Natural killer cell (primary cell): ENCODE data around the gene RTBDN. TPM values are rescaled to one million over a fixed set of nuclear protein-coding genes. Genes with fewer than 3 reads are reported as not detected.
A peak's percentile ranks its signal among the peaks of the same experiment; 100 is the strongest.

Experiments
- ATAC-seq, 3 donors: fragments of 150-1000 bp in 2 of 3; fragments of 200-7000 bp in 1 of 3; cut with Tn5 transposase; 1 replicate in 1 of 3; 2 replicates in 2 of 3; pipeline ENCODE4 v1.10.0; 2021; ENCODE audit warnings: mild to moderate bottlenecking in 2 of 3, moderate library complexity in 2 of 3
- DNase-seq, 2 donors: peaks; one replicate each; pipeline versions ENCODE4 v3.0.0 to v3.0.0-alpha.2; 2013 to 2021; ENCODE audit warnings: mixed read lengths in 1 of 2
- H3K27ac ChIP-seq: one replicate; pipeline ENCODE4 v1.5.1; 2013; ENCODE audit warnings: mild to moderate bottlenecking, low read length
- H3K27me3 ChIP-seq: one replicate; pipeline ENCODE4 v1.6.1; 2013; ENCODE audit warnings: low read length; ENCODE audit not compliant: control insufficient read depth, insufficient read depth
- H3K36me3 ChIP-seq: one replicate; pipeline ENCODE4 v1.6.1; 2013; ENCODE audit warnings: low read length; ENCODE audit not compliant: control insufficient read depth, insufficient read depth
- H3K4me1 ChIP-seq: one replicate; pipeline ENCODE4 v1.6.1; 2013; ENCODE audit warnings: low read length; ENCODE audit not compliant: control insufficient read depth, insufficient read depth
- H3K4me3 ChIP-seq: one replicate; pipeline ENCODE4 v1.5.1; 2013; ENCODE audit warnings: low read length
- H3K9me3 ChIP-seq: one replicate; pipeline ENCODE4 v1.6.1; 2013; ENCODE audit warnings: low read length; ENCODE audit not compliant: control insufficient read depth, insufficient read depth
- H3K27ac Mint-ChIP-seq, 2 donors: one replicate each; pipeline ENCODE4 v1.8.0; 2022; ENCODE audit warnings: mild to moderate bottlenecking in 2 of 2, mixed read lengths in 2 of 2, moderate library complexity in 1 of 2
- H3K27me3 Mint-ChIP-seq, 2 donors: one replicate each; pipeline ENCODE4 v1.8.0; 2022; ENCODE audit warnings: low read depth in 2 of 2, mixed read lengths in 2 of 2
- H3K36me3 Mint-ChIP-seq: one replicate; pipeline ENCODE4 v1.8.0; 2022; ENCODE audit warnings: mixed read lengths
- H3K4me1 Mint-ChIP-seq, 2 donors: one replicate each; pipeline ENCODE4 v1.8.0; 2022; ENCODE audit warnings: mixed read lengths in 2 of 2
- H3K4me3 Mint-ChIP-seq: one replicate; pipeline ENCODE4 v1.8.0; 2022; ENCODE audit warnings: mild to moderate bottlenecking, moderate library complexity, mixed read lengths
- H3K9me3 Mint-ChIP-seq, 2 donors: one replicate each; pipeline ENCODE4 v1.8.0; 2022; ENCODE audit warnings: mixed read lengths in 2 of 2
- CTCF ChIP-seq: fragments of 200-600 bp; IDR thresholded peaks from one replicate; pipeline ENCODE4 v1.8.0; 2022; ENCODE audit warnings: antibody characterized with exemption
- WGBS: methylation state at CpG from one replicate; pipeline ENCODE4 v1.1.7; 2013; ENCODE audit warnings: missing lambda C conversion rate; ENCODE audit not compliant: insufficient coverage; 5-methylcytosine and 5-hydroxymethylcytosine counted together
- intact Hi-C: fragments of 100-400 bp; cut with micrococcal nuclease; formaldehyde crosslinking; loops from one replicate; pipeline ENCODE4 v1.14.2; 2022
- total RNA-seq, 4 donors: library from RNA; stranded (reverse); fragments of 120-200 nt in 1 of 4; gene quantifications; one replicate each; pipeline versions ENCODE4 v1.2.3 to v1.2.4, GENCODE V29; 2013 to 2022

Gene RTBDN
- total RNA-seq, 3 donors from 2014 or later (not counting 1 experiment from before 2014, with no cell fraction given), result not detected

GRCh38 chr19:12865746-12866415 is 31.5 kb upstream of the RTBDN start:
- Mint-ChIP-seq H3K4me3 (peak overlapping the region; percentile 56), H3K27me3 (no peaks in the 10 kb centered on the region), H3K36me3 (no peaks in the 10 kb centered on the region), H3K9me3 (no peaks in the 10 kb centered on the region), H3K27ac (no peak overlapping the region), H3K4me1 (peaks cover 0 to 11% of the 10 kb centered on the region in 2 donors)
- H3K4me3 ChIP-seq, result no peak overlapping the region
- no peaks in the 10 kb centered on the region for H3K9me3 ChIP-seq
- ATAC-seq, result no peak
- WGBS, result 94% methylated on average over 19 of the region's 19 CpGs
- no peak for DNase-seq
- H3K27ac ChIP-seq, result no peak overlapping the region
- no peaks in the 10 kb centered on the region for H3K27me3 ChIP-seq
- H3K4me1 ChIP-seq, result peaks cover 11% of the 10 kb centered on the region
- no peak for TF ChIP-seq CTCF
- no peaks in the 10 kb centered on the region for H3K36me3 ChIP-seq
- intact Hi-C loops, result no loop called here

GRCh38 chr19:12864721-12865715 is 30.6 kb upstream of the RTBDN start:
- Mint-ChIP-seq H3K27ac (no peak overlapping the region), H3K4me3 (peak overlapping the region; percentile 28), H3K9me3 (no peaks in the 10 kb centered on the region), H3K4me1 (peaks cover 0 to 11% of the 10 kb centered on the region in 2 donors), H3K27me3 (peaks cover 0 to under 1% of the 10 kb centered on the region in 2 donors), H3K36me3 (no peaks in the 10 kb centered on the region)
- Histone ChIP-seq H3K36me3 (no peaks in the 10 kb centered on the region), H3K4me3 (no peak overlapping the region), H3K27me3 (no peaks in the 10 kb centered on the region), H3K4me1 (peaks cover 11% of the 10 kb centered on the region), H3K27ac (no peak overlapping the region), H3K9me3 (no peaks in the 10 kb centered on the region)
- 93% methylated on average over 34 of the region's 34 CpGs for WGBS
- TF ChIP-seq CTCF, result no peak
- intact Hi-C loops, result no loop called here
- no peak for ATAC-seq
- DNase-seq, result no peak

GRCh38 chr19:12864143-12864542 is 29.8 kb upstream of the RTBDN start:
- 95% methylated on average over 4 of the region's 4 CpGs for WGBS
- H3K27ac ChIP-seq, result no peak overlapping the region
- no peaks in the 10 kb centered on the region for H3K36me3 Mint-ChIP-seq
- no peaks in the 10 kb centered on the region for H3K27me3 ChIP-seq
- intact Hi-C loops, result no loop called here
- no peaks in the 10 kb centered on the region for H3K36me3 ChIP-seq
- no peak for TF ChIP-seq CTCF
- ATAC-seq, result no peak
- H3K9me3 Mint-ChIP-seq, result no peaks in the 10 kb centered on the region
- peaks cover 0 to 3% of the 10 kb centered on the region in 2 donors for H3K27me3 Mint-ChIP-seq
- no peak overlapping the region for H3K4me3 Mint-ChIP-seq
- peaks cover 0 to 11% of the 10 kb centered on the region in 2 donors for H3K4me1 Mint-ChIP-seq
- H3K27ac Mint-ChIP-seq, result no peak overlapping the region
- no peak overlapping the region for H3K4me3 ChIP-seq
- no peak for DNase-seq
- no peaks in the 10 kb centered on the region for H3K9me3 ChIP-seq
- peaks cover 11% of the 10 kb centered on the region for H3K4me1 ChIP-seq
